HS-27A (cell line): ENCODE measurements around the gene ATG7.
"Not testable (repeated sequence)": the region's sequence is repeated elsewhere in the genome, so short reads cannot be mapped to it uniquely, and the experiment has no call there.

Experiments used
- DNase-seq: peaks from one replicate; pipeline ENCODE4 v3.0.0-alpha.2; 2012; ENCODE audit warnings: low read depth, missing footprints

ATG7 gene

GRCh38 chr3:11431319-11431718 lies 159.1 kb downstream of the ATG7 start:
- DNase-seq: no peak

GRCh38 chr3:11434017-11434526 lies 161.9 kb downstream of the ATG7 start:
- DNase-seq: no peak

GRCh38 chr3:11434563-11435096 lies 162.4 kb downstream of the ATG7 start:
- DNase-seq: no peak

- DNase-seq: no peak
These were observed 163.4 kb downstream of the ATG7 start for GRCh38 chr3:11435440-11436165.

- no peak for DNase-seq
These were observed 164.6 kb downstream of the ATG7 start for GRCh38 chr3:11436775-11437174.

- no peak for DNase-seq
These were observed 165.3 kb downstream of the ATG7 start for GRCh38 chr3:11437506-11437905.

- DNase-seq: no peak
These were observed 166.4 kb downstream of the ATG7 start for GRCh38 chr3:11438646-11439045.

GRCh38 chr3:11441346-11441745 lies 169.1 kb downstream of the ATG7 start:
- not testable (repeated sequence) for DNase-seq

GRCh38 chr3:11444404-11444803 lies 172.2 kb downstream of the ATG7 start:
- DNase-seq: no peak

- not testable (repeated sequence) for DNase-seq
These were observed 173.0 kb downstream of the ATG7 start for GRCh38 chr3:11445193-11445592.

GRCh38 chr3:11445883-11446282 lies 173.7 kb downstream of the ATG7 start:
- DNase-seq: no peak

GRCh38 chr3:11447584-11448200 lies 175.5 kb downstream of the ATG7 start:
- no peak for DNase-seq

GRCh38 chr3:11450015-11450414 lies 177.8 kb downstream of the ATG7 start:
- no peak for DNase-seq

GRCh38 chr3:11452312-11452711 lies 180.1 kb downstream of the ATG7 start:
- no peak for DNase-seq

GRCh38 chr3:11452885-11453847 lies 181.0 kb downstream of the ATG7 start:
- DNase-seq: peak; percentile 38

GRCh38 chr3:11455956-11456355 lies 183.8 kb downstream of the ATG7 start:
- DNase-seq: peak; percentile 91

- DNase-seq: no peak
These were observed 184.9 kb downstream of the ATG7 start for GRCh38 chr3:11457135-11457534.

- DNase-seq: peak; percentile 46
These were observed 187.1 kb downstream of the ATG7 start for GRCh38 chr3:11459186-11459824.

- DNase-seq: no peak
These were observed 189.0 kb downstream of the ATG7 start for GRCh38 chr3:11461226-11461625.

- DNase-seq: not testable (repeated sequence)
These were observed 190.5 kb downstream of the ATG7 start for GRCh38 chr3:11462673-11463072.

GRCh38 chr3:11463591-11463990 lies 191.4 kb downstream of the ATG7 start:
- DNase-seq: no peak

- no peak for DNase-seq
These were observed 192.2 kb downstream of the ATG7 start for GRCh38 chr3:11464356-11464755.
